Measurements from ENCODE around the gene DDX3X. TPM values are rescaled to one million over a fixed set of nuclear protein-coding genes. Genes with fewer than 3 reads are reported as not detected.

The DDX3X gene
- total and polyA plus RNA-seq, 10 of the 15 experiments (the other 5 are each of a cell fraction or from before 2014, with no cell fraction given) = 52.0 to 283 (median 172) TPM

- peak; percentile 37 for TF ChIP-seq E2F8 (IDR thresholded peaks at IDR 0.05; ENCODE audit: low read depth, partially characterized antibody)
- TF ChIP-seq, protein P1, sequence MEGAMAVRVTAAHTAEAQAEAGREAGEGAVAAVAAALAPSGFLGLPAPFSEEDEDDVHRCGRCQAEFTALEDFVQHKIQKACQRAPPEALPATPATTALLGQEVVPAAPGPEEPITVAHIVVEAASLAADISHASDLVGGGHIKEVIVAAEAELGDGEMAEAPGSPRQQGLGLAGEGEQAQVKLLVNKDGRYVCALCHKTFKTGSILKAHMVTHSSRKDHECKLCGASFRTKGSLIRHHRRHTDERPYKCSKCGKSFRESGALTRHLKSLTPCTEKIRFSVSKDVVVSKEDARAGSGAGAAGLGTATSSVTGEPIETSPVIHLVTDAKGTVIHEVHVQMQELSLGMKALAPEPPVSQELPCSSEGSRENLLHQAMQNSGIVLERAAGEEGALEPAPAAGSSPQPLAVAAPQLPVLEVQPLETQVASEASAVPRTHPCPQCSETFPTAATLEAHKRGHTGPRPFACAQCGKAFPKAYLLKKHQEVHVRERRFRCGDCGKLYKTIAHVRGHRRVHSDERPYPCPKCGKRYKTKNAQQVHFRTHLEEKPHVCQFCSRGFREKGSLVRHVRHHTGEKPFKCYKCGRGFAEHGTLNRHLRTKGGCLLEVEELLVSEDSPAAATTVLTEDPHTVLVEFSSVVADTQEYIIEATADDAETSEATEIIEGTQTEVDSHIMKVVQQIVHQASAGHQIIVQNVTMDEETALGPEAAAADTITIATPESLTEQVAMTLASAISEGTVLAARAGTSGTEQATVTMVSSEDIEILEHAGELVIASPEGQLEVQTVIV (IDR thresholded peaks at IDR 0.05; ENCODE audit: borderline replicate concordance, partially characterized antibody) = no peak
- TF ChIP-seq, protein P2, sequence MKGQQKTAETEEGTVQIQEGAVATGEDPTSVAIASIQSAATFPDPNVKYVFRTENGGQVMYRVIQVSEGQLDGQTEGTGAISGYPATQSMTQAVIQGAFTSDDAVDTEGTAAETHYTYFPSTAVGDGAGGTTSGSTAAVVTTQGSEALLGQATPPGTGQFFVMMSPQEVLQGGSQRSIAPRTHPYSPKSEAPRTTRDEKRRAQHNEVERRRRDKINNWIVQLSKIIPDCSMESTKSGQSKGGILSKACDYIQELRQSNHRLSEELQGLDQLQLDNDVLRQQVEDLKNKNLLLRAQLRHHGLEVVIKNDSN (IDR thresholded peaks at IDR 0.05; ENCODE audit: borderline replicate concordance, extremely low read length, insufficient read depth, low read depth, low read length) = no peak
- TF ChIP-seq NR2C2 (IDR thresholded peaks at IDR 0.05; ENCODE audit: borderline replicate concordance, control insufficient read depth, insufficient read length, low read depth) = no peak
- TF ChIP-seq, protein P3, sequence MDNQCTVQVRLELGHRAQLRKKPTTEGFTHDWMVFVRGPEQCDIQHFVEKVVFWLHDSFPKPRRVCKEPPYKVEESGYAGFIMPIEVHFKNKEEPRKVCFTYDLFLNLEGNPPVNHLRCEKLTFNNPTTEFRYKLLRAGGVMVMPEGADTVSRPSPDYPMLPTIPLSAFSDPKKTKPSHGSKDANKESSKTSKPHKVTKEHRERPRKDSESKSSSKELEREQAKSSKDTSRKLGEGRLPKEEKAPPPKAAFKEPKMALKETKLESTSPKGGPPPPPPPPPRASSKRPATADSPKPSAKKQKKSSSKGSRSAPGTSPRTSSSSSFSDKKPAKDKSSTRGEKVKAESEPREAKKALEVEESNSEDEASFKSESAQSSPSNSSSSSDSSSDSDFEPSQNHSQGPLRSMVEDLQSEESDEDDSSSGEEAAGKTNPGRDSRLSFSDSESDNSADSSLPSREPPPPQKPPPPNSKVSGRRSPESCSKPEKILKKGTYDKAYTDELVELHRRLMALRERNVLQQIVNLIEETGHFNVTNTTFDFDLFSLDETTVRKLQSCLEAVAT (IDR thresholded peaks at IDR 0.05) = no peak
- TF ChIP-seq PAX5 (IDR thresholded peaks at IDR 0.05; ENCODE audit: borderline replicate concordance, low read depth, low read length) = peak; percentile 69; the same call in 1 of the 2 replicates
- no peak for TF ChIP-seq KAT2A (conservative IDR thresholded peaks at IDR 0.05; ENCODE audit: control insufficient read depth, low read depth, low read length)
- no peak for TF ChIP-seq CHD1 (IDR thresholded peaks at IDR 0.05; ENCODE audit: low read depth, low read length)
- TF ChIP-seq, protein P4, sequence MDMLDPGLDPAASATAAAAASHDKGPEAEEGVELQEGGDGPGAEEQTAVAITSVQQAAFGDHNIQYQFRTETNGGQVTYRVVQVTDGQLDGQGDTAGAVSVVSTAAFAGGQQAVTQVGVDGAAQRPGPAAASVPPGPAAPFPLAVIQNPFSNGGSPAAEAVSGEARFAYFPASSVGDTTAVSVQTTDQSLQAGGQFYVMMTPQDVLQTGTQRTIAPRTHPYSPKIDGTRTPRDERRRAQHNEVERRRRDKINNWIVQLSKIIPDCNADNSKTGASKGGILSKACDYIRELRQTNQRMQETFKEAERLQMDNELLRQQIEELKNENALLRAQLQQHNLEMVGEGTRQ (IDR thresholded peaks at IDR 0.05; ENCODE audit: borderline replicate concordance, low read depth, low read length) = no peak
- 0 out of 2 replicates have a peak, but pooled peaks have one; percentile 18 for TF ChIP-seq TAF1 (IDR thresholded peaks at IDR 0.05; ENCODE audit: borderline replicate concordance, low read depth, low read length)
- 0 out of 2 replicates have a peak, but pooled peaks have one; percentile 10 for TF ChIP-seq BCL11A (IDR thresholded peaks at IDR 0.05; ENCODE audit: low read depth, low read length)
- peak; percentile 98 for TF ChIP-seq POLR2AphosphoS5 (IDR thresholded peaks at IDR 0.05; ENCODE audit: low read length)
- TF ChIP-seq ATF2 (IDR thresholded peaks at IDR 0.05; ENCODE audit: low read length) = peak; percentile 29; the same call in 1 of the 2 replicates
- TF ChIP-seq POU2F2 (IDR thresholded peaks at IDR 0.05; ENCODE audit: borderline replicate concordance, low read depth, low read length) = peak; percentile 86; the same call in 2 of the 3 replicates
- TF ChIP-seq ZZZ3 (IDR thresholded peaks at IDR 0.05; ENCODE audit: control insufficient read depth, insufficient read length, low read depth) = no peak
- no peak for TF ChIP-seq SREBF2 (IDR thresholded peaks at IDR 0.05; ENCODE audit: low read length)
Measured at GRCh38 chrX:41350150-41350975, 16.4 kb downstream of the DDX3X start (continued).

Data from GM12878 (cell line).